ENCODE results near the gene SEC23IP.
"Not testable (repeated sequence)": the region's sequence is repeated elsewhere in the genome, so short reads cannot be mapped to it uniquely, and the experiment has no call there.

SEC23IP gene

GRCh38 chr10:119892188-119893065, at the start of gene SEC23IP:
Gene SEC23IP, plus strand, starts transcription at chr10:119892730. Its CDS starts 53 bp downstream, at chr10:119892783.
- in situ Hi-C loops (cut with MboI; ENCODE audit: low sequenced_read_pairs): no loop called here

DNA sequence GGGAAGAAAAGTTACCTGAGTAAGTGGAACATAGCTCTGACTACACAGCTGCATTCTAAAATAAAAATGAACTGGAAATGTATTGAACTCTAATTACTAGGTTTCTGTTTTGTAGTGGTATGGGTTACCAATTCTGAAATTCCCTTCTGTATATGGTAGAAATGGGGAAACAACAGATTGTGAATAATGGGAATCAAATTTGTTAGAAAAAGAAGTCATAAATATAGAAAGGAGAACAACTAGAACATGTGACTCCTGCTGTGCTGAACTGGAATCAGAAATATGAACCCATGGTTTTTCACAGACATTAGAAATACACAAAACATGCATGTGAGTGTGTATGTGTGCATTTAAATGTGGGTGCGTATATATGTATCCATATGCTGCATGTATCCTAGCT, 46.9 kb upstream of the SEC23IP start:
- in situ Hi-C loops (cut with MboI; ENCODE audit: low sequenced_read_pairs): no loop called here

GRCh38 chr10:119849031-119849789, 43.3 kb upstream of the SEC23IP start:
- in situ Hi-C loops (cut with MboI; ENCODE audit: low sequenced_read_pairs): no loop called here

- in situ Hi-C loops (cut with MboI; ENCODE audit: low sequenced_read_pairs): no loop called here
These were observed 42.6 kb upstream of the SEC23IP start for GRCh38 chr10:119849944-119850343.

DNA sequence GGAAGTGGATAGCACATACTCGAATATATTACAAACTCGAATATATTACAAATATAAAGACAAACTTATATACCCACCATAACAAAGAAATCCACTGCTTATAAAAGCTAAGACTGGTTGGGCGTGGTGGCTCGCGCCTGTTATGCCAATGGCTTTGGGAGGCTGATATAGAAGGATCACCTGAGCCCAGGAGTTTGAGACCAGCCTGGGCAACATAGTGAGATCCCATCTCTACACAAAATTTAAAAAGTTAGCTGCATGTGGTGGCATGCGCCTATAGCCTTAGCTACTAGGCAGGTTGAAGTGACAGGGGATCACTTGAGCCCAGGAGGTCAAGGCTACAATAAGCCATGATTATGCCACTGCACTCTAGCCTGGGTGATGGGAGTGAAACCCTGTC, 40.3 kb upstream of the SEC23IP start:
- in situ Hi-C loops (cut with MboI; ENCODE audit: low sequenced_read_pairs): no loop called here

DNA sequence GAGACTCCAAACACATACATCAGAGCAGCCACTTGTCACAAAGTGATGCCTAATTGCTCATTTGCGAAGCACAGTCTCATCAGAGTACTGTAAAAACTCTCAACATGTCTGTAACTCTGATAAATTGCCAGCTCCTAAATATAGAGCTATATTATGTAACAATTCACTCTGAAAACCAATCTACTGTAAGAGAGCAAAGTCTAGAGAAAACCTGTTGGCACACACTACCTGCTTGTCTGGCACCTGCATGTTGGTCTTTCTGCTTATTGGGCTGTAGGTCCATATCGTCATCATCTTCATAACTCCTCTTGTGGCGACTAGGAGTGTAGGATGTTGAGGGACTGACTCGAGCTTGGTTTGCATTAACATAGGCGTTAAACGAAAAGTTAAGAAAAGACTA, 39.7 kb upstream of the SEC23IP start:
- in situ Hi-C loops (cut with MboI; ENCODE audit: low sequenced_read_pairs): no loop called here

DNA sequence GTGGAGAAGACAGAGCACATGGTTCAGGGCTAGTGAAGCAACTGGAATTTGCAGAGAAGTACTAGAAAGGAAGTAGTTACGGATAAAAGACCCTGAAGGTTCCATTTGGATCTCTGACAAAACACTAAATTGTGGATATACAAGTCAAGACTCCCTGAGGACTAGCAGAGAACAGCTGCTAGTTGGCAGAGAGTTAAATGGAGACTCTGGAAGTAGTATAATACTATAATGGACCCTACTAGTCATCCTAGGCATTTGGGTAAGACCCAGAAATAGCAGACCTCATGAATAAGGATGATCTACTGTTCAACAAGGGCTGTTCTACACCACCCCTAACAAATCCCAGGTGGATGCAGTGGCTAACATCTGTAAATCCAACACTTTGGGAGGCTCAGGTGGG, 39.0 kb upstream of the SEC23IP start:
- in situ Hi-C loops (cut with MboI; ENCODE audit: low sequenced_read_pairs): no loop called here

DNA sequence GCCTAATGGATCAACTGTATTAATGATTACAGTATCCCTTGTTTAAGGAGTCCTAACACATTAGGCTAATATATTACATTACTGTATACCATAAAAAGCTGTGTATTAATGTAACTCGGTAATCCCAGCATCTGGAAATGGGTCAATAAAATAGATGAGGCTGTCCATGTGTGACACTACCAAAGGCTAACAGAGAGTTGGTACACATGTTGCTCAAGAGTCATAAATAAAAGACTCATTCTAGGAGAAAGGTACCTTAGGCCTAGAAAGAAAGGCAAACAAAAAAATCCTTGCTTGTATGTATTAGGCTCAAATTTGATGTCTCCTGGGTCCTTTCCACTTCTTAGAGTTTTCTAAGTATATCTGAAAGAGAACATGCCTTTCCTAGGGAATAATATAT, 34.5 kb upstream of the SEC23IP start:
- in situ Hi-C loops (cut with MboI; ENCODE audit: low sequenced_read_pairs): no loop called here

DNA sequence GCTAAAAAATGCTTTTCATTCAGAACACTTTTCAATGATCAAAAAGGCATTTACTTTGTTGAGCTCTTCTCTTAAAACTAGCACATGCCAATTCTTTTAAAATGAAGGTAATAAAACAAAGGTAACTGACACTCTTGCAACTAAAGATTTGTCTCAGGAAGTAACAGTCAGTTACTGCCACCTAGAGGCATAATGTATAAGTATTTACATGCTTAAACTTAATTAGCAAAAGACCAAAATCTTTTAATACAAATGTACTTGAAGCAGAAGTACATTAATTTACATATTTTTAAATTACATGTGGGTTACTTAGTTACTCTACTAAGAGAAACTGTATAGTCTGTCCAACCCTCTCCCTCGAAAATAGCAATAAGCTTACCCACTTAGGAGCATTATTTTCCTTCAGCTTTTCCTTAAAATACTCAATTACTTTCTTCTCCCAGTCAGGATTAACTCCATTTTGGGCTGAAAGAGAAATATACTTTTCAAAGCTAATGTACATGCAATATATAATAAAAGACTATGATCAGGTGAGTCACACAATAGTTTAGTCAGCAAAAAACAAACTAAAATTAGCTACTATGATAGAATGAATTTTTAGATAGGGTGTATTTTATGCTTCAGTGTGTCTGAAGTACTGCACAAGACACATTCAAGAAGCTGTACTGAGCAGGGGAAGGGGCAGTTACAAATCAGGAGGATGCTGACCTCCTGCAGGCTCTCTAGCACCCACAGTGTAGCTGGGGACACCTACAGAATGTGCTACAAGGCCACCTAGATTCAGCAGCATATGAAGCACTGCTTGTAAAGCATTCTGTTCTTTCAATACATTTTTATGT, 32.9 kb upstream of the SEC23IP start:
- in situ Hi-C loops (cut with MboI; ENCODE audit: low sequenced_read_pairs): no loop called here

DNA sequence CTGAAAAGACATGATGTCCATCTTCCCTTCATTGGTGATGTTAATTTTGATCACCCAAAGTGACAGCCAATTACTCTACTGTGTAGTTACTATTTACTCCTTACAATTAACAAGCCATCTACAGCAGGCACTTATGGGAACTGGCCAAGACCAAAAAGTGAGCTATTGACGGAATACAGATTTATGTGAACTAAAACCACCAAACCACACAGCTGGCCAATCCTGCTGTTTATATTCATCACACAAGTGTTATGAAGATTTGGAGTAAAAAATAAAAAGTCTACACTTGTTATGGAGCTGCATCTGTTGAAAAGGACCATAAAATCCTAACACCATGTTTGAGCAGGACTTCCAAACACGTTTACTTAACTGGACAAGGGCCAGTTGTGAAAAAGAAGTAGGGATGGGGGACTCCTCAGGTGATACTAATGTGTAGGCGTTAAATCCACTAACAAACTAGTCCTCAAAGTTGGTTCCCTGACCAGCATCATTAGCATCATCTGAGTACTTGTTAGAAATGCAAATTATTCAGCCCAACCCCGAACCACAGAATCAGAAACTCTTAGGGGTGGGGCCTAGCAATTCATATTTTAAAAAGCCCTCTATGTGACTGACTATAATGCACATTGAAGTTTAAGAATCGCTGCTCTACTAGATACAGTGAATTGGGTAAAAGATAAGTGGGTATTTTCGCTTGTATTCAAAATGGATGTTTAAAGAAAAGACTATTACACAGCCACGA, 31.5 kb upstream of the SEC23IP start:
- in situ Hi-C loops (cut with MboI; ENCODE audit: low sequenced_read_pairs): no loop called here

GRCh38 chr10:119862524-119862923, 30.0 kb upstream of the SEC23IP start:
- in situ Hi-C loops (cut with MboI; ENCODE audit: low sequenced_read_pairs): no loop called here

- in situ Hi-C loops (cut with MboI; ENCODE audit: low sequenced_read_pairs): no loop called here
These were observed 28.5 kb upstream of the SEC23IP start for GRCh38 chr10:119863951-119864565.

DNA sequence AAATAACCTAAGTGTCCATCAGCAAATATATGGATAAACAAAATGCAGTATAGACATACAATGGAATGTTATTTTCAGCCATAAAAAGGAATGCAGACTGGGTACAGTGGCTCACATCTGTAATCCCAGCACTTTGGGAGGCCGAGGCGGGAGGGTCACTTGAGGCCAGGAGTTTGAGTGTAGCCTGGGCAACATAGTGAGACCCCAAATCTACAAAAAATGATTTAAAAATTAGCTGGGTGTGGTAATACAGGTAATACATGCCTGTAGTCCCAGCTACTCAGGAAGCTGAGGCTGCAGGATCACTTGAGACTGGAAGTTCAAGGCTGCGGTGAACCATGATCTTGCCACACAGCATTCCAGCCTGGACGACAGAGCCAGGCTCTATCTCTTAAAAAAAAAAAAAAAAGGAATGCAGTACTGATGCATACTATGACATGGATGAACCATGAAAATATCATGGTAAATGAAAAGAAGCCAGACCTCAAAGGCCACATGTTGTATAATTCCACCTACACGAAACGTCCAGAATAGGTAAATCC, 26.8 kb upstream of the SEC23IP start:
- in situ Hi-C loops (cut with MboI; ENCODE audit: low sequenced_read_pairs): no loop called here

GRCh38 chr10:119867317-119867716, 25.2 kb upstream of the SEC23IP start:
- in situ Hi-C loops (cut with MboI; ENCODE audit: low sequenced_read_pairs): no loop called here

- in situ Hi-C loops (cut with MboI; ENCODE audit: low sequenced_read_pairs): not testable (repeated sequence)
These were observed 23.1 kb upstream of the SEC23IP start for GRCh38 chr10:119869398-119869797.

- in situ Hi-C loops (cut with MboI; ENCODE audit: low sequenced_read_pairs): no loop called here
These were observed 20.5 kb upstream of the SEC23IP start for GRCh38 chr10:119871881-119872609.

DNA sequence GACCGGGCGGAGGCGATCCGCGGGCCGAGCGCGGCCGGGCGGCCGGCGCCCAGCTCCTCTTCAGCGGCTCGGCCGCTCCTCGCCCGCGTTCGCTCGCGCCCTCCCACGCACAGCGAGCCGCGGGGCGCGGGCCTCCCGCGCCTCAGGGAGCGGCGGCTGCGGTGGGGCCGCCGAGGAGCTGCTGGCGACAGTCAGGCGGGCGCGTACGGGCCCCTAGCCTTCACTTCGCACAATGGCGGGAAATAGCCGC, 20.0 kb upstream of the SEC23IP start, which contains the start of gene MCMBP:
MCMBP (minus strand) TSS at position 234 of the 250 bp plus-strand sequence. CDS start 259 bp downstream, outside the sequence.
- in situ Hi-C loops (cut with MboI; ENCODE audit: low sequenced_read_pairs): no loop called here

GRCh38 chr10:119872860-119873681, 19.5 kb upstream of the SEC23IP start:
- in situ Hi-C loops (cut with MboI; ENCODE audit: low sequenced_read_pairs): no loop called here

All from HL-60/S4 treated with retinoic acid at 250 ng/mL for 4 days and 3 days (cell line).